ENCODE measurements around the gene URAD.

- no peak for TF ChIP-seq CTCF (IDR thresholded peaks at IDR 0.05; ENCODE audit: low read depth, low read length, poor library complexity, severe bottlenecking)
- TF ChIP-seq EZH2phosphoT487 (IDR thresholded peaks at IDR 0.05; ENCODE audit: borderline replicate concordance, low read length): no peak
Observed at GRCh38 chr13:27977476-27978300, 10.8 kb downstream of the URAD start.
